PC-3 (cell line): ENCODE data around the gene KLHL6. TPM values are rescaled to one million over a fixed set of nuclear protein-coding genes. Genes with fewer than 3 reads are reported as not detected.

ENCODE experiments used
- ATAC-seq: fragments of 200-7000 bp; cut with Tn5 transposase; 2 replicates; pipeline ENCODE4 v1.9.1; 2020; ENCODE audit warnings: mild to moderate bottlenecking, moderate library complexity
- BruUV-seq: library from RNA; stranded (reverse); fragments of 400-500 nt; replicated peaks from 2 replicates; lab custom pipeline; 2021; lab: Mats Ljungman, UMichigan
- CTCF ChIA-PET: fragments of 300-600 bp; sonication (Branson Sonifier 250); formaldehyde crosslinking; loops from one replicate; lab custom pipeline; 2022; ENCODE audit warnings: antibody characterized with exemption; lab: Charles Lee
- POLR2A ChIA-PET: fragments of 300-600 bp; sonication (Branson Sonifier 250); formaldehyde crosslinking; loops from one replicate; lab custom pipeline; 2022; ENCODE audit warnings: antibody characterized with exemption; ENCODE audit not compliant: unreplicated experiment; lab: Charles Lee
- DNase-seq: peaks from one replicate; pipeline ENCODE4 v3.0.0-alpha.2; 2015
- H2AFZ ChIP-seq: fragments of 300-600 bp; sonication (generic); 2 replicates; pipeline ENCODE4 v1.6.0; 2016; ENCODE audit warnings: antibody characterized with exemption, low read length
- H3F3A ChIP-seq: fragments of 300-600 bp; sonication (generic); one replicate; pipeline ENCODE4 v1.6.0; 2017; ENCODE audit warnings: antibody characterized with exemption, low read length, control low read depth, mild to moderate bottlenecking; ENCODE audit not compliant: unreplicated experiment
- H3K27ac ChIP-seq: fragments of 300-600 bp; sonication (generic); 2 replicates; pipeline ENCODE4 v1.5.1; 2016; ENCODE audit warnings: mild to moderate bottlenecking, low read length
- H3K27me3 ChIP-seq: fragments of 300-600 bp; sonication (generic); 2 replicates; pipeline ENCODE4 v1.6.1; 2016; ENCODE audit warnings: low read length, mixed read lengths
- H3K36me3 ChIP-seq: fragments of 300-600 bp; sonication (generic); 2 replicates; pipeline ENCODE4 v1.6.1; 2016; ENCODE audit warnings: low read depth, mixed run types, low read length, mixed read lengths
- H3K4me1 ChIP-seq: fragments of 300-600 bp; sonication (generic); 2 replicates; pipeline ENCODE4 v1.5.1; 2016; ENCODE audit warnings: low read length; ENCODE audit not compliant: insufficient read depth
- H3K4me2 ChIP-seq: fragments of 300-600 bp; sonication (generic); 2 replicates; pipeline ENCODE4 v1.6.0; 2016; ENCODE audit warnings: low read length
- H3K4me3 ChIP-seq: fragments of 300-600 bp; sonication (generic); 2 replicates; pipeline ENCODE4 v1.5.1; 2016; ENCODE audit warnings: mild to moderate bottlenecking, low read length, mixed read lengths
- H3K79me2 ChIP-seq: fragments of 300-600 bp; sonication (generic); 2 replicates; pipeline ENCODE4 v1.6.1; 2017; ENCODE audit warnings: low read length, mixed read lengths
- H3K9ac ChIP-seq: fragments of 300-600 bp; sonication (generic); 2 replicates; pipeline ENCODE4 v1.6.0; 2016; ENCODE audit warnings: mild to moderate bottlenecking, low read length
- H3K9me2 ChIP-seq: fragments of 300-600 bp; sonication (generic); replicated peaks from 2 replicates; pipeline ENCODE4 v1.6.1; 2016; ENCODE audit warnings: mixed run types, low read length, mixed read lengths
- H3K9me3 ChIP-seq: fragments of 300-600 bp; sonication (generic); 2 replicates; pipeline ENCODE4 v1.6.1; 2016; ENCODE audit warnings: low read length, mixed read lengths
- H4K20me1 ChIP-seq: fragments of 300-600 bp; sonication (generic); 2 replicates; pipeline ENCODE4 v1.6.1; 2016; ENCODE audit warnings: low read length, mixed read lengths
- EZH2 ChIP-seq: fragments of 300-600 bp; sonication (generic); IDR thresholded peaks from one replicate; pipeline ENCODE4 v1.6.1; 2017; ENCODE audit warnings: antibody characterized with exemption, mild to moderate bottlenecking, low read length; ENCODE audit not compliant: unreplicated experiment
- EZH2phosphoT487 ChIP-seq: fragments of 300-600 bp; sonication (generic); IDR thresholded peaks from 2 replicates; pipeline ENCODE4 v1.6.1; 2018; ENCODE audit warnings: mild to moderate bottlenecking, antibody characterized with exemption, low read length, borderline replicate concordance
- intact Hi-C: fragments of 100-400 bp; cut with micrococcal nuclease; formaldehyde crosslinking; loops from 2 replicates; pipeline ENCODE4 v1.9.0; 2023
- total RNA-seq: library from RNA; depleted of rRNA; stranded (reverse); fragments of >200 nt; gene quantifications from 2 replicates; pipeline ENCODE4 v1.2.3, GENCODE V29; 2014
- TF ChIP-seq, protein P1 (sequence below): fragments of 300-600 bp; sonication (generic); conservative IDR thresholded peaks from 2 replicates; pipeline ENCODE4 v1.5.1; 2017; ENCODE audit warnings: antibody characterized with exemption, low read depth, mild to moderate bottlenecking, low read length

The KLHL6 gene
- total RNA-seq, 1 experiment from 2014 or later, result not detected

- intact Hi-C loops, result no loop called here
- H3K9me3 ChIP-seq, result no peaks in the 10 kb centered on the region
- H2AFZ ChIP-seq, result no peak overlapping the region
- no TSS peak for BruUV-seq
- ChIA-PET CTCF (interaction anchor here (0.5 kb wide), 1 partner anchor 161 kb away, joined by 3 read pairs; no protein-coding TSS in a partner anchor), POLR2A (no interaction called here)
- ATAC-seq (no peak), DNase-seq (no peak)
- H3K9me2 ChIP-seq, result no peaks in the 10 kb centered on the region
- H3F3A ChIP-seq, result no peaks in the 10 kb centered on the region
- no peak overlapping the region for H3K27ac ChIP-seq
- no peak overlapping the region for H3K9ac ChIP-seq
- no peaks in the 10 kb centered on the region for H3K79me2 ChIP-seq
- no peaks in the 10 kb centered on the region for H4K20me1 ChIP-seq
- TF ChIP-seq, protein P1, sequence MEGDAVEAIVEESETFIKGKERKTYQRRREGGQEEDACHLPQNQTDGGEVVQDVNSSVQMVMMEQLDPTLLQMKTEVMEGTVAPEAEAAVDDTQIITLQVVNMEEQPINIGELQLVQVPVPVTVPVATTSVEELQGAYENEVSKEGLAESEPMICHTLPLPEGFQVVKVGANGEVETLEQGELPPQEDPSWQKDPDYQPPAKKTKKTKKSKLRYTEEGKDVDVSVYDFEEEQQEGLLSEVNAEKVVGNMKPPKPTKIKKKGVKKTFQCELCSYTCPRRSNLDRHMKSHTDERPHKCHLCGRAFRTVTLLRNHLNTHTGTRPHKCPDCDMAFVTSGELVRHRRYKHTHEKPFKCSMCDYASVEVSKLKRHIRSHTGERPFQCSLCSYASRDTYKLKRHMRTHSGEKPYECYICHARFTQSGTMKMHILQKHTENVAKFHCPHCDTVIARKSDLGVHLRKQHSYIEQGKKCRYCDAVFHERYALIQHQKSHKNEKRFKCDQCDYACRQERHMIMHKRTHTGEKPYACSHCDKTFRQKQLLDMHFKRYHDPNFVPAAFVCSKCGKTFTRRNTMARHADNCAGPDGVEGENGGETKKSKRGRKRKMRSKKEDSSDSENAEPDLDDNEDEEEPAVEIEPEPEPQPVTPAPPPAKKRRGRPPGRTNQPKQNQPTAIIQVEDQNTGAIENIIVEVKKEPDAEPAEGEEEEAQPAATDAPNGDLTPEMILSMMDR, result no peak
- TF ChIP-seq EZH2, result no peak
- TF ChIP-seq EZH2phosphoT487, result no peak
- no peak overlapping the region for H3K4me2 ChIP-seq
- no peak overlapping the region for H3K4me3 ChIP-seq
- no peaks in the 10 kb centered on the region for H3K36me3 ChIP-seq
- no peaks in the 10 kb centered on the region for H3K4me1 ChIP-seq
- peaks cover 5% of the 10 kb centered on the region; the same call in 1 of the 2 replicates for H3K27me3 ChIP-seq
These were observed 80.3 kb downstream of the KLHL6 start for GRCh38 chr3:183475016-183475763.

DNA sequence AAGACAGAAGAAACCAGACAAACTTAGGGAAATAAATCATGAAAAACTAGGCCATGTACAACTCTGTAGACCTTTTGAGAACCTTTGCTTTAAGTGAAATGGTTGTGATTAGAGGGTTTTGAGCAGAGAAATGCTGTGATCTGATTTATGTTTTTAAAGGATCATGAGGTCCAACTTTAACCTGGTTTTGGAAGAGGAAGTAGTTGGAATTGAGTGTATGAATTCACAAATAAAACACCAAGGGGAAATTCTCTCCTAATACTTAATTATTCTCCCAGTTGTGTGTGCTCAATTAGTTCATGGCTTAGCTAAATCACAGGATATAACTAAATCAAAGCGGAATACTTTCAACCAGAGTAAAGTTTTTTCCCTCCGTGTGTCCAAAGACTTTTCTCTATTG is 81.5 kb downstream of the KLHL6 start:
- CTCF ChIA-PET, result no interaction called here
- Histone ChIP-seq H2AFZ (no peak overlapping the region), H3K4me3 (no peak overlapping the region), H3K9ac (no peak overlapping the region), H3K4me1 (peaks cover 3% of the 10 kb centered on the region; the same call in 1 of the 2 replicates), H3K9me2 (no peaks in the 10 kb centered on the region), H3K4me2 (no peak overlapping the region), H3K9me3 (no peaks in the 10 kb centered on the region), H3F3A (no peaks in the 10 kb centered on the region), H4K20me1 (no peaks in the 10 kb centered on the region), H3K36me3 (no peaks in the 10 kb centered on the region), H3K27ac (no peak overlapping the region), H3K79me2 (no peaks in the 10 kb centered on the region), H3K27me3 (peaks cover 5% of the 10 kb centered on the region; the same call in 1 of the 2 replicates)
- no peak for TF ChIP-seq EZH2
- no peak for TF ChIP-seq EZH2phosphoT487
- no peak for DNase-seq
- POLR2A ChIA-PET, result no interaction called here
- ATAC-seq, result no peak
- intact Hi-C loops, result no loop called here
- BruUV-seq, result no TSS peak

GRCh38 chr3:183472155-183472554 is 83.4 kb downstream of the KLHL6 start:
- no peaks in the 10 kb centered on the region for H3K79me2 ChIP-seq
- ChIA-PET CTCF (no interaction called here), POLR2A (no interaction called here)
- no peak overlapping the region for H3K27ac ChIP-seq
- no peak for DNase-seq
- H3K4me3 ChIP-seq, result no peak overlapping the region
- no peaks in the 10 kb centered on the region for H4K20me1 ChIP-seq
- H2AFZ ChIP-seq, result no peak overlapping the region
- no peak overlapping the region for H3K4me2 ChIP-seq
- peaks cover 3% of the 10 kb centered on the region; the same call in 1 of the 2 replicates for H3K4me1 ChIP-seq
- H3K9me2 ChIP-seq, result no peaks in the 10 kb centered on the region
- H3K27me3 ChIP-seq, result peaks cover 5% of the 10 kb centered on the region; the same call in 1 of the 2 replicates
- BruUV-seq, result no TSS peak
- TF ChIP-seq EZH2phosphoT487 (no peak), EZH2 (no peak)
- TF ChIP-seq, protein P1, result no peak
- intact Hi-C loops, result no loop called here
- no peak overlapping the region for H3K9ac ChIP-seq
- ATAC-seq, result no peak
- no peaks in the 10 kb centered on the region for H3F3A ChIP-seq
- no peaks in the 10 kb centered on the region for H3K36me3 ChIP-seq
- H3K9me3 ChIP-seq, result no peaks in the 10 kb centered on the region
